Panc1 (cell line): ENCODE results near the gene TRERF1. TPM values are rescaled to one million over a fixed set of nuclear protein-coding genes. Genes with fewer than 3 reads are reported as not detected.
A peak's percentile ranks its signal among the peaks of the same experiment; 100 is the strongest.

Experiments
- ATAC-seq: fragments of 200-7000 bp; cut with Tn5 transposase; 2 replicates; pipeline ENCODE4 v1.9.1; 2020; ENCODE audit warnings: mild to moderate bottlenecking, moderate library complexity
- BruUV-seq: library from RNA; stranded (reverse); fragments of 400-500 nt; replicated peaks from 2 replicates; lab custom pipeline; 2021; lab: Mats Ljungman, UMichigan
- CTCF ChIA-PET: fragments of 300-600 bp; sonication (Branson Sonifier 250); formaldehyde crosslinking; loops from one replicate; lab custom pipeline; 2022; ENCODE audit warnings: antibody characterized with exemption; lab: Charles Lee
- POLR2A ChIA-PET: fragments of 300-600 bp; sonication (Branson Sonifier 250); formaldehyde crosslinking; loops from one replicate; lab custom pipeline; 2022; ENCODE audit warnings: antibody characterized with exemption; lab: Charles Lee
- DNase-seq: peaks from one replicate; pipeline ENCODE4 v3.0.0-alpha.2; 2010; ENCODE audit warnings: low read depth, low spot score
- H3K27ac ChIP-seq: 2 replicates; pipeline ENCODE4 v1.5.1; 2011; ENCODE audit warnings: mild to moderate bottlenecking, low read length, inconsistent platforms
- H3K27me3 ChIP-seq: fragments of 200-500 bp; sonication (Bioruptor generic); 2 replicates; pipeline ENCODE4 v1.6.0; 2014; ENCODE audit warnings: low read length, inconsistent platforms; ENCODE audit not compliant: control insufficient read depth, insufficient read depth
- H3K36me3 ChIP-seq: fragments of 200-500 bp; sonication (Bioruptor generic); 2 replicates; pipeline ENCODE4 v1.5.1; 2014; ENCODE audit warnings: inconsistent platforms, mild to moderate bottlenecking, low read length, moderate library complexity; ENCODE audit not compliant: control insufficient read depth, insufficient read depth
- H3K4me1 ChIP-seq: 2 replicates; pipeline ENCODE4 v1.5.1; 2011; ENCODE audit warnings: inconsistent platforms, mild to moderate bottlenecking, low read length, moderate library complexity; ENCODE audit not compliant: control insufficient read depth, insufficient read depth
- H3K4me3 ChIP-seq, 2 experiments: 2 replicates each; pipeline ENCODE4 v1.5.1; 2011 to 2012; ENCODE audit warnings: low read depth in 2 of 2, low read length in 2 of 2, mild to moderate bottlenecking in 2 of 2, inconsistent platforms in 1 of 2, moderate library complexity in 1 of 2
- H3K9me3 ChIP-seq: fragments of 200-500 bp; sonication (Bioruptor generic); 2 replicates; pipeline ENCODE4 v1.5.1; 2014; ENCODE audit warnings: low read depth, mild to moderate bottlenecking, inconsistent platforms, low read length, moderate library complexity; ENCODE audit not compliant: control insufficient read depth, insufficient read depth
- POLR2AphosphoS5 ChIP-seq: IDR thresholded peaks from 2 replicates; pipeline ENCODE4 v1.6.1; 2012; ENCODE audit warnings: mild to moderate bottlenecking, low read depth, low read length, moderate library complexity
- SIN3A ChIP-seq: IDR thresholded peaks from 2 replicates; pipeline ENCODE4 v1.6.1; 2012; ENCODE audit warnings: low read depth, mild to moderate bottlenecking, low read length, moderate library complexity, borderline replicate concordance; ENCODE audit not compliant: insufficient read depth
- TCF7L2 ChIP-seq: IDR thresholded peaks from 2 replicates; pipeline ENCODE4 v1.6.1; 2011; ENCODE audit warnings: mild to moderate bottlenecking, low read depth, low read length, inconsistent platforms
- in situ Hi-C: cut with HindIII; loops from 2 replicates; pipeline ENCODE4 v1.10.0; 2016; ENCODE audit warnings: low sequenced_read_pairs, low pct_unique_long_range_greater_than_20kb
- intact Hi-C: fragments of 100-400 bp; cut with micrococcal nuclease; formaldehyde crosslinking; loops from one replicate; pipeline ENCODE4 v1.10.0; 2022; ENCODE audit not compliant: unreplicated experiment
- total RNA-seq: library from RNA; stranded (reverse); gene quantifications from one replicate; pipeline ENCODE4 v1.2.1, GENCODE V29; 2021; ENCODE audit not compliant: unreplicated experiment
- TF ChIP-seq, protein P1 (sequence below), 2 experiments: IDR thresholded peaks; 2 replicates each; pipeline ENCODE4 v1.6.1; 2011 to 2012; ENCODE audit warnings: low read depth in 2 of 2, control low read depth in 1 of 2, low read length in 1 of 2, mild to moderate bottlenecking in 1 of 2, moderate library complexity in 1 of 2; ENCODE audit not compliant: insufficient read depth in 1 of 2
- TF ChIP-seq, protein P2 (sequence below): fragments of 450-650 bp; IDR thresholded peaks from 2 replicates; pipeline ENCODE4 v1.5.1; 2017; ENCODE audit warnings: mild to moderate bottlenecking

The TRERF1 gene
- total RNA-seq, 1 experiment from 2014 or later = 30.6 TPM

DNA sequence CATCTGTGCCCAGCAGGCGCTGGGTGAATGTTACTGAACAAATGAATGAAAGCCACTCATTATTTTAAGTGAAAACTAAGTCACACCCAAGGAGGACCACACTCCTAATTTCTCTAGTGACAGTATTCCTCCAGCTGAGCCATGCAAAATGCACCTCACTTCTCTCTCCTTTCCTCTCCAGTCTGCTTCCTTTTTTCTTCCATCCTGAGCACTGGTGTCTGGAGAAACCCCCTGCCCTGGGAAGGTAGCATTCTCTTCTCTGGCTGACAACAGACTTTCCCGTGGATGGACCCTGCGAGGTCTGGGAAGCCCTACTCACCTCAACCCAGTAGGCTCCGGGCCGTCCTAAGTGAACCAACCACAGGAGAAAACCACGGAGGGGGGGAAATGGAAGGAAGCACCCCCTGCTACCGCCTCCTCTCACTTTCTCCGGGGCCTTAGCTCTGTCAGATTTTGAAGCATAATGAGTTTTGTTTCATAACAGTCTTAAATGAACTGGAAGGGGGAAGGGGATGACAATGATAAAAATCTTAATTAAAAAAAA, 22.6 kb downstream of the TRERF1 start:
- CTCF ChIA-PET = no interaction called here
- intact Hi-C loops = no loop called here

DNA sequence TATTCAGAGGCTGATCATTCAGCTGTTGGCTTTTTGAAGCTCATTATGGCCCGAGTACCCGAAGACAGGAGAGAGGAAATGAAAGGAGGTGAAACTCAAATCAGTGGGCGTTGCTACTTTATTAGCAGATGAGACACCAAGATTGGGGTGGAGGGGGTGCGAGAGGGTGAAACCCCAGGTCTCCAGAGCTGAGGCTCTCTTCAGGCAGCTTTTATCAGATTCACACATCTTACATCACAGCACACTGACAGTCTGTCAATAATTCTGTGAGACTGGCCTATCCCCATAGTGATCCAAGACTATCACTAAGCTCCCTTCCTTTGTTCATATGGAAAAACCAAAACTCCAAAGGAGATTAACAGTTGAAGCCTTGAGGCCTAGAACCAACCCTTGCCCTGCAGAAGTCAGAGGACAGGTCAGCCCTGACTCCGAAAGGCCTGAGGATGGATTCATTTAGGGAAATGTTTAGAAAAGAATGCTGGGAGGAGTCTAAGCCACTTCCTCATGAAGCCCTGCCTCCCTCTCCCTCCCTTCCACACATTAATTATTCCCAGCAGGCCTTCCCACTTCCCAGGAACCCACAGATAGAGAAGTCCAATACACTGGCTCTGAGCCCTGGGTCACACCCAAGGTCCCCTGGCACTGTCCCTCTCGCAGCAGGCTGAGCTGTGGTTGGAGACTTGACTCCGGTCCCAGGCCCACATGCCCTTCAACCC, 23.2 kb downstream of the TRERF1 start:
- no TSS peak for BruUV-seq
- in situ Hi-C loops (no loop called here), intact Hi-C loops (no loop called here)
- Histone ChIP-seq H3K27me3 (no peaks in the 10 kb centered on the region), H3K4me1 (peaks cover 26% of the 10 kb centered on the region), H3K27ac (0 out of 2 replicates have a peak overlapping the region, but pooled peaks have one; percentile 37), H3K9me3 (peaks cover 2% of the 10 kb centered on the region; the same call in 1 of the 2 replicates), H3K4me3 (no peak overlapping the region), H3K36me3 (no peaks in the 10 kb centered on the region)
- no peak for ATAC-seq
- ChIA-PET CTCF (no interaction called here), POLR2A (no interaction called here)
- TF ChIP-seq TCF7L2 (no peak), POLR2AphosphoS5 (no peak), SIN3A (no peak)
- TF ChIP-seq, protein P1, sequence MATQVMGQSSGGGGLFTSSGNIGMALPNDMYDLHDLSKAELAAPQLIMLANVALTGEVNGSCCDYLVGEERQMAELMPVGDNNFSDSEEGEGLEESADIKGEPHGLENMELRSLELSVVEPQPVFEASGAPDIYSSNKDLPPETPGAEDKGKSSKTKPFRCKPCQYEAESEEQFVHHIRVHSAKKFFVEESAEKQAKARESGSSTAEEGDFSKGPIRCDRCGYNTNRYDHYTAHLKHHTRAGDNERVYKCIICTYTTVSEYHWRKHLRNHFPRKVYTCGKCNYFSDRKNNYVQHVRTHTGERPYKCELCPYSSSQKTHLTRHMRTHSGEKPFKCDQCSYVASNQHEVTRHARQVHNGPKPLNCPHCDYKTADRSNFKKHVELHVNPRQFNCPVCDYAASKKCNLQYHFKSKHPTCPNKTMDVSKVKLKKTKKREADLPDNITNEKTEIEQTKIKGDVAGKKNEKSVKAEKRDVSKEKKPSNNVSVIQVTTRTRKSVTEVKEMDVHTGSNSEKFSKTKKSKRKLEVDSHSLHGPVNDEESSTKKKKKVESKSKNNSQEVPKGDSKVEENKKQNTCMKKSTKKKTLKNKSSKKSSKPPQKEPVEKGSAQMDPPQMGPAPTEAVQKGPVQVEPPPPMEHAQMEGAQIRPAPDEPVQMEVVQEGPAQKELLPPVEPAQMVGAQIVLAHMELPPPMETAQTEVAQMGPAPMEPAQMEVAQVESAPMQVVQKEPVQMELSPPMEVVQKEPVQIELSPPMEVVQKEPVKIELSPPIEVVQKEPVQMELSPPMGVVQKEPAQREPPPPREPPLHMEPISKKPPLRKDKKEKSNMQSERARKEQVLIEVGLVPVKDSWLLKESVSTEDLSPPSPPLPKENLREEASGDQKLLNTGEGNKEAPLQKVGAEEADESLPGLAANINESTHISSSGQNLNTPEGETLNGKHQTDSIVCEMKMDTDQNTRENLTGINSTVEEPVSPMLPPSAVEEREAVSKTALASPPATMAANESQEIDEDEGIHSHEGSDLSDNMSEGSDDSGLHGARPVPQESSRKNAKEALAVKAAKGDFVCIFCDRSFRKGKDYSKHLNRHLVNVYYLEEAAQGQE (IDR thresholded peaks at IDR 0.05; ENCODE audit: insufficient read depth in 1 of 2, low read depth in 2 of 2, low read length in 1 of 2) = no peak
- TF ChIP-seq, protein P2, sequence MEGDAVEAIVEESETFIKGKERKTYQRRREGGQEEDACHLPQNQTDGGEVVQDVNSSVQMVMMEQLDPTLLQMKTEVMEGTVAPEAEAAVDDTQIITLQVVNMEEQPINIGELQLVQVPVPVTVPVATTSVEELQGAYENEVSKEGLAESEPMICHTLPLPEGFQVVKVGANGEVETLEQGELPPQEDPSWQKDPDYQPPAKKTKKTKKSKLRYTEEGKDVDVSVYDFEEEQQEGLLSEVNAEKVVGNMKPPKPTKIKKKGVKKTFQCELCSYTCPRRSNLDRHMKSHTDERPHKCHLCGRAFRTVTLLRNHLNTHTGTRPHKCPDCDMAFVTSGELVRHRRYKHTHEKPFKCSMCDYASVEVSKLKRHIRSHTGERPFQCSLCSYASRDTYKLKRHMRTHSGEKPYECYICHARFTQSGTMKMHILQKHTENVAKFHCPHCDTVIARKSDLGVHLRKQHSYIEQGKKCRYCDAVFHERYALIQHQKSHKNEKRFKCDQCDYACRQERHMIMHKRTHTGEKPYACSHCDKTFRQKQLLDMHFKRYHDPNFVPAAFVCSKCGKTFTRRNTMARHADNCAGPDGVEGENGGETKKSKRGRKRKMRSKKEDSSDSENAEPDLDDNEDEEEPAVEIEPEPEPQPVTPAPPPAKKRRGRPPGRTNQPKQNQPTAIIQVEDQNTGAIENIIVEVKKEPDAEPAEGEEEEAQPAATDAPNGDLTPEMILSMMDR = no peak
- no peak for DNase-seq

More for the DNA sequence above, 22.6 kb downstream of the TRERF1 start:
- Histone ChIP-seq H3K27ac (peak overlapping the region; percentile 37), H3K27me3 (no peaks in the 10 kb centered on the region), H3K4me3 (no peak overlapping the region), H3K4me1 (peaks cover 26% of the 10 kb centered on the region), H3K36me3 (no peaks in the 10 kb centered on the region), H3K9me3 (peaks cover 9% of the 10 kb centered on the region)
- DNase-seq = no peak
- no TSS peak for BruUV-seq
- POLR2A ChIA-PET = no interaction called here
- TF ChIP-seq TCF7L2 = no peak
- TF ChIP-seq, protein P2 = no peak
- TF ChIP-seq, protein P1 (IDR thresholded peaks at IDR 0.05; ENCODE audit: insufficient read depth in 1 of 2, low read depth in 2 of 2, low read length in 1 of 2) = no peak
- no peak for TF ChIP-seq POLR2AphosphoS5
- TF ChIP-seq SIN3A = no peak
- in situ Hi-C loops = no loop called here
- ATAC-seq = no peak
